BJ (cell line): ENCODE measurements around the gene SEC16A. TPM values are rescaled to one million over a fixed set of nuclear protein-coding genes. Genes with fewer than 3 reads are reported as not detected.

ENCODE experiments used
- CTCF ChIA-PET: fragments of 350-600 bp; formaldehyde crosslinking; extraction: SDS; loops from one replicate; lab custom pipeline; 2021; ENCODE audit warnings: antibody characterized with exemption, inconsistent platforms; lab: Yijun Ruan, JAX
- POLR2A ChIA-PET: fragments of 300-600 bp; sonication (Branson Sonifier 250); formaldehyde crosslinking; extraction: SDS; loops from one replicate; lab custom pipeline; 2021; ENCODE audit warnings: antibody characterized with exemption; lab: Charles Lee
- DNase-seq: peaks from one replicate; pipeline ENCODE4 v3.0.0-alpha.2; 2011; ENCODE audit warnings: low read depth
- H3K27me3 ChIP-seq: 2 replicates; pipeline ENCODE4 v1.6.0; 2011; ENCODE audit warnings: low read length; ENCODE audit not compliant: control insufficient read depth, insufficient read depth
- H3K36me3 ChIP-seq: 2 replicates; pipeline ENCODE4 v1.5.1; 2011; ENCODE audit warnings: low read length; ENCODE audit not compliant: control insufficient read depth, insufficient read depth
- H3K4me3 ChIP-seq: 2 replicates; pipeline ENCODE4 v1.5.1; 2011; ENCODE audit warnings: low read depth, mild to moderate bottlenecking, control low read depth, low read length
- CTCF ChIP-seq: IDR thresholded peaks from 2 replicates; pipeline ENCODE4 v1.5.1; 2011; ENCODE audit warnings: low read depth, mild to moderate bottlenecking, control low read depth, inconsistent platforms, low read length, moderate library complexity; ENCODE audit not compliant: insufficient read depth
- polyA plus RNA-seq: library from polyadenylated mRNA; depleted of rRNA; stranded (reverse); fragments of >200 nt; gene quantifications from 2 replicates; pipeline ENCODE4 v1.2.3, GENCODE V29; 2011

SEC16A gene
- polyA plus RNA-seq, 1 experiment = 24.4 TPM

- ChIA-PET CTCF (interaction anchor here (0.5 to 1.4 kb wide), 2 partner anchors 14 to 121 kb away, joined by 3 to 4 read pairs; no protein-coding TSS in a partner anchor), POLR2A (no interaction called here)
- H3K36me3 ChIP-seq = peaks cover 17% of the 10 kb centered on the region
- H3K4me3 ChIP-seq = no peak overlapping the region
- no peaks in the 10 kb centered on the region for H3K27me3 ChIP-seq
- no peak for DNase-seq
- no peak for TF ChIP-seq CTCF
Observed at GRCh38 chr9:136433043-136433715, 49.7 kb downstream of the SEC16A start.

GRCh38 chr9:136432591-136432990 is 50.2 kb downstream of the SEC16A start:
- POLR2A ChIA-PET = no interaction called here
- DNase-seq = no peak
- Histone ChIP-seq H3K36me3 (peaks cover 17% of the 10 kb centered on the region), H3K4me3 (no peak overlapping the region), H3K27me3 (no peaks in the 10 kb centered on the region)
- CTCF ChIA-PET = interaction anchor here (0.5 kb wide), 1 partner anchor 13 kb away, joined by 3 read pairs; no protein-coding TSS in a partner anchor
- no peak for TF ChIP-seq CTCF

- TF ChIP-seq CTCF = no peak
- Histone ChIP-seq H3K4me3 (no peak overlapping the region), H3K27me3 (no peaks in the 10 kb centered on the region), H3K36me3 (peaks cover 18% of the 10 kb centered on the region)
- ChIA-PET CTCF (no interaction called here), POLR2A (no interaction called here)
- DNase-seq = no peak
Observed at GRCh38 chr9:136431782-136432350, 51.0 kb downstream of the SEC16A start.

GRCh38 chr9:136430588-136431234 is 52.1 kb downstream of the SEC16A start:
- no peak for DNase-seq
- ChIA-PET CTCF (interaction anchor here (1.8 kb wide), 1 partner anchor 10 kb away, joined by 4 read pairs; no protein-coding TSS in a partner anchor), POLR2A (no interaction called here)
- H3K36me3 ChIP-seq = peaks cover 18% of the 10 kb centered on the region
- no peaks in the 10 kb centered on the region for H3K27me3 ChIP-seq
- TF ChIP-seq CTCF = no peak
- H3K4me3 ChIP-seq = no peak overlapping the region
